Kidney (tissue), 14 donors: ENCODE measurements around the gene USE1. TPM values are rescaled to one million over a fixed set of nuclear protein-coding genes. Genes with fewer than 3 reads are reported as not detected.
A peak's percentile ranks its signal among the peaks of the same experiment; 100 is the strongest.

ENCODE experiments used
- DNase-seq, 5 donors: peaks; one replicate each; pipeline ENCODE4 v3.0.0-alpha.2; 2013 to 2020
- FAIRE-seq: peaks from 2 replicates; lab custom pipeline; 2012; peaks lifted over from hg19 to GRCh38; lab: Jason Lieb, UNC
- H3K27ac ChIP-seq, 2 donors: one replicate each; pipeline ENCODE4 v1.7.0; 2013; ENCODE audit warnings: low read depth in 2 of 2, low read length in 2 of 2, inconsistent platforms in 1 of 2
- H3K27me3 ChIP-seq: one replicate; pipeline ENCODE4 v1.7.1; 2013; ENCODE audit warnings: low read length, inconsistent platforms; ENCODE audit not compliant: control insufficient read depth, insufficient read depth
- H3K36me3 ChIP-seq, 3 donors: one replicate each; pipeline versions ENCODE4 v1.7.0 to v1.7.1; 2013; ENCODE audit warnings: low read length in 3 of 3, control low read depth in 1 of 3, inconsistent platforms in 1 of 3; ENCODE audit not compliant: insufficient read depth in 3 of 3, control insufficient read depth in 2 of 3
- H3K4me1 ChIP-seq, 3 donors: one replicate each; pipeline versions ENCODE4 v1.7.0 to v1.7.1; 2013; ENCODE audit warnings: low read length in 3 of 3, inconsistent platforms in 1 of 3, low read depth in 1 of 3; ENCODE audit not compliant: control insufficient read depth in 2 of 3, insufficient read depth in 2 of 3
- H3K4me3 ChIP-seq, 3 donors: one replicate each; pipeline versions ENCODE4 v1.7.0 to v1.8.1; 2013; ENCODE audit warnings: low read length in 3 of 3, control low read depth in 1 of 3, inconsistent platforms in 1 of 3
- H3K9ac ChIP-seq, 3 donors: one replicate each; pipeline versions ENCODE4 v1.7.0 to v1.7.1; 2013; ENCODE audit warnings: low read length in 3 of 3, control low read depth in 1 of 3, inconsistent platforms in 1 of 3
- H3K9me3 ChIP-seq, 3 donors: one replicate each; pipeline versions ENCODE4 v1.7.0 to v1.7.1; 2013; ENCODE audit warnings: low read length in 3 of 3, control low read depth in 1 of 3, inconsistent platforms in 1 of 3; ENCODE audit not compliant: control insufficient read depth in 2 of 3, insufficient read depth in 1 of 3
- CTCF ChIP-seq: IDR thresholded peaks from 3 replicates; pipeline ENCODE4 v1.5.1; 2012; ENCODE audit warnings: mild to moderate bottlenecking, moderate library complexity, borderline replicate concordance; ENCODE audit not compliant: insufficient read depth; ENCODE audit errors: extremely low read depth
- intact Hi-C: fragments of 100-400 bp; cut with DNase I; formaldehyde crosslinking; loops from one replicate; pipeline ENCODE4 v1.11.1; 2022
- polyA plus RNA-seq: library from polyadenylated mRNA; stranded (reverse); fragments of 350-450 nt; fragmentation: Illumina TruSeq; extraction: RNeasy Lipid Tissue Mini Kit (QIAGEN cat#74804); gene quantifications from one replicate; pipeline ENCODE4 v1.2.3, GENCODE V29; 2014; ENCODE audit warnings: low read depth, low replicate concordance; ENCODE audit not compliant: insufficient read depth
- total RNA-seq: library from RNA; stranded (reverse); fragmentation: NEBNext Ultra II Directional; extraction: Animal tissue kit (Norgen Biotek cat#: 25700); gene quantifications from one replicate; pipeline ENCODE4 v1.2.1, GENCODE V29; 2021
- donor health status: control.
- donor health status: control.
- donor health status: control.
- donor health status: control.
- donor health status: control.
- donor health status: DM: yes; HTN: yes; CAD: no.
- donor health status: Normal renal cell carcinoma (clear cell type).

USE1 gene
- total and polyA plus RNA-seq, 2 donors from 2014 or later, result 26.0 to 52.6 TPM

DNA sequence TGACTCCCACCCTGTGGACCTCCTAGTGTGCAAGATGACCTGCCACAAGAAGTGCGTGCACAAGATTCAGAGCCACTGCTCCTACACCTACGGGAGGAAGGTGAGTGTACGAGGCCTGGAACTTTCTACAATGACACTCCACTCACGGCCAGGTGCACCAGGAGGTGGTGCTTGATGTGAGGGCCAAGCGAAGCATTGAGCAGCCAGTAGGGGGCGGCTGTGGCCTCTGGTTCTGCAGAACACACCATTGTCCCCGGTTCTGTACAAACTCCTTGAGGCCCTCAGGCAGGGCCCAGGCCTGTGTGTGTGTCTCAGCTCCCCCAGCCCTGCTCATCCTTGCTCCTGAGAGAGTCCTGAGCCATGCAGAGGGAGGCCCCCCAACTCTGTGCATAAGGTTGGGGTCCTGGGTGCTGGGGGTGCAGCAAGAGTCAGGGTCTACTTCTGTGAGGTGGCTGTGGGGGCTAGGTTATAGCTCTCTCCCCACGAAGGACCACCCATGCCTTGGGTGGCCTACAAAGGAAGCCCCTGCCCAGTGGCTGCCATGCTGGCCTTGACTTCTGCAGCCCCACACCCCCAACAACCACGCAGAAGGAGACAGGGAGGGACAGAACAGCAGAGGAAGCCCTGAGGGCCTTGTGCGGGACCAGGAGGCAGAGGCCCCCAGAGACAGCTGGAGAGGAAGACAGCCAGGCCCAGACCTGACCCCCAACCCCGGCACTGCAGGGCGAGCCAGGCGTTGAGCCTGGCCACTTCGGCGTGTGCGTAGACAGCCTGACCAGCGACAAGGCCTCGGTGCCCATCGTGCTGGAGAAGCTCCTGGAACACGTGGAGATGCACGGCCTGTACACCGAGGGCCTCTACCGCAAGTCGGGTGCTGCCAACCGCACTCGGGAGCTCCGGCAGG, 9.7 kb upstream of the USE1 start:
- DNase-seq, result peak in 4 of 5 donors; percentile 59 to 74 (median 65)
- intact Hi-C loops, result no loop called here
- Histone ChIP-seq H3K9ac (no peak overlapping the region), H3K36me3 (peaks cover 3 to 21% (median 10%) of the 10 kb centered on the region in 3 donors), H3K9me3 (no peaks in the 10 kb centered on the region), H3K27ac (no peak overlapping the region), H3K4me1 (no peaks in the 10 kb centered on the region), H3K4me3 (no peak overlapping the region), H3K27me3 (no peaks in the 10 kb centered on the region)
- TF ChIP-seq CTCF, result peak; percentile 70
- no peak for FAIRE-seq

DNA sequence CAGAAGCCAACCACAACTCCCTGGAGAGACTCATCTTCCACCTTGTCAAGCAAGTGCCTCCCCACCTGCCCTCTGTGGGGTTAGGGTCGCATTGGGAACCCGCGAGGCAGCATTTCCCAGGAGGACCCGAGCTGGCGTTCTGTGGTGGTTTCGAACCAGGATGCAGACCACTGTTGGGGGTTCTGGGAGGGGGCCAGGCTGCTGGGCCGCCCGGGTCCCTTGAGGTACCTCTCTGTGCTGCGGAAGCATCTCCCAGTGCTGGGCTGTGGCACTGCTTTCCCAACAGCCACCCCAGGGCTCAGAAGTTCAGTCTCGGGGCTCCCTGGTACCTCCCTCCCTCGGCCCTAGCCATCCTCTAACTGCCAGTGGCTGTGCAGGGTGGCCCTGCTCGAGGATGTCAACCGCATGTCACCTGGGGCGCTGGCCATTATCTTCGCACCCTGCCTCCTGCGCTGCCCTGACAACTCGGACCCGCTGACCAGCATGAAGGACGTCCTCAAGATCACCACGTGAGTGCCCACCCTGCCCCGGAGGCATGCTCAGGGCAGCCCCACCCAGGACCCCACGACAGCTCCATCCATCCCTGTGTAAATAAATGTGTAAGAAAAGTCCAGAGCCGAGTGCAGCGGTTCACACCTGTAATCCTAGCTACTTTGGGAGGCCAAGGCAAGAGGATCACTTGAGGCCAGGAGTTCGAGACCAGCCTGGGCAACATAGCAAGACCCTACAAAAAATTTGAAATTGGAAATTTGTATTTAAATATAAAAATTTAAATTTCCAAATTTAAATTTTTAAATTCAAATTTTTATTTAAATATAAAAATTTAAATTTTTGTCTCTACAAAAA, 8.2 kb upstream of the USE1 start:
- no peak for DNase-seq
- H3K9ac ChIP-seq, result no peak overlapping the region
- H3K27me3 ChIP-seq, result no peaks in the 10 kb centered on the region
- no peak for FAIRE-seq
- H3K4me3 ChIP-seq, result no peak overlapping the region
- no peak overlapping the region for H3K27ac ChIP-seq
- H3K36me3 ChIP-seq, result peaks cover 3 to 14% (median 8%) of the 10 kb centered on the region in 3 donors
- no peaks in the 10 kb centered on the region for H3K9me3 ChIP-seq
- H3K4me1 ChIP-seq, result no peaks in the 10 kb centered on the region
- no peak for TF ChIP-seq CTCF
- intact Hi-C loops, result no loop called here

DNA sequence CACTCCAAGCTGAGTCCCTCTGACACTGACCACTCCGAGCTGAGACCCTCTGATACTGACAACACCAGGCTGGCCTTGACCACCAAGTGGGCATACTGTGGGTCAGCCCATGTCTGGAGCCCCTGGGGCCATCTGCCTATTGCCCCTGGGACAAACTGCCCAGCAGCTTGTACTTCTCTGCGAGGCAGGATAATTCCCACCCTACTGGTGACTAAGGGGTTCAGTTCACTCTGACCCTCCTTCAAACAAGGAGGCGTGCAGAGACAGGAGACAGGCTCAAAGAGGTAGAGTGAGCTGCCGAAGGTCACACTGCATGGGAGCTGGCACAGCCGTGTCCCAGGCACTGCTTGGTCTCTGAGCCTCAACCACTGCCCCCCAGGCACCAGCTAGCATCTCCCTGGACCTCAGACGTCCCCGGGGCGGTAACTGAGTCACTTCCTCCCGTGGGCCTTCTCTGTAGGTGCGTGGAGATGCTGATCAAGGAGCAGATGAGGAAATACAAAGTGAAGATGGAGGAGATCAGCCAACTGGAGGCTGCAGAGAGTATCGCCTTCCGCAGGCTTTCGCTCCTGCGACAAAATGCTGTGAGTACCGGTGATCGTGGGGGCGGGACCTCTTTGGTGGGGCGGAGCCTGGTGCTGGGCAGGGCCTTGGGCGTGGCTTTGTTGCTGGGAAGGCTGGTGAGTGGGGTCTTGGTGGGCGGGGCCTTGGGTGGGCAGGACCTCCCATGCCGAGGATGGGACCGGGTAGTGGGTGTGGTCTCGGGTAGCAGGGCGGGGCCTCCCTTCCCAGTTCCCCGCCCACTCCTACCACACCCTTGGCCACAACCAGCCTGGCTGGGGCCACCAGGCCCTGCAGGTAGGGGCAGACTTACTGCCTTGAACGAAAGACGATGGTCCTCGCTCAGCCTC, 5.8 kb upstream of the USE1 start:
- no peak for FAIRE-seq
- Histone ChIP-seq H3K9ac (no peak overlapping the region), H3K27me3 (no peaks in the 10 kb centered on the region), H3K4me1 (peaks cover 0 to 1% (median 0%) of the 10 kb centered on the region in 3 donors), H3K4me3 (no peak overlapping the region), H3K36me3 (peaks cover 0 to 3% (median 3%) of the 10 kb centered on the region in 3 donors), H3K9me3 (no peaks in the 10 kb centered on the region), H3K27ac (no peak overlapping the region)
- TF ChIP-seq CTCF, result no peak
- DNase-seq, result peak in 4 of 5 donors; percentile 11 to 74 (median 32)
- intact Hi-C loops, result no loop called here
